ENCODE data around the gene ATOH7. TPM values are rescaled to one million over a fixed set of nuclear protein-coding genes. Genes with fewer than 3 reads are reported as not detected.

Gene ATOH7
- total RNA-seq, 1 experiment from 2014 or later = not detected

DNA sequence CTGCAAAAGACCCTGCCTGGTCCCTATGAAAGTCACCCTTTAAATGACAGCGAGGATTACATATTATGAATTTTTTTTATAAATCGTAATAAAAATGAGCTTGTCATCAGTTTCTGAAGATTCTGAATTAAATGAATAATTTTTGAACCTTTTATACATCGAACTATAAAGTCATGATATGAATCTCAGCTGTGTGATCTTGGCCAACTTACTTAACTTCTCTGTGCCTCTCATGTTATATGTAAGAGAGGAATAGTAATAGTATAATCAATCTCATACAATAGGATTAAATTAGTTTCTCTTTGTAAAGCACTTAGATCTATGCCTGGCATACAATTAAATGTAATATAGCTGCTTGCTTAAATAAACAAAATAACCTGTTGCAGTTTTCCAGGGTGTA lies 5.3 kb upstream of the ATOH7 start (continued):
- TF ChIP-seq, protein P1, sequence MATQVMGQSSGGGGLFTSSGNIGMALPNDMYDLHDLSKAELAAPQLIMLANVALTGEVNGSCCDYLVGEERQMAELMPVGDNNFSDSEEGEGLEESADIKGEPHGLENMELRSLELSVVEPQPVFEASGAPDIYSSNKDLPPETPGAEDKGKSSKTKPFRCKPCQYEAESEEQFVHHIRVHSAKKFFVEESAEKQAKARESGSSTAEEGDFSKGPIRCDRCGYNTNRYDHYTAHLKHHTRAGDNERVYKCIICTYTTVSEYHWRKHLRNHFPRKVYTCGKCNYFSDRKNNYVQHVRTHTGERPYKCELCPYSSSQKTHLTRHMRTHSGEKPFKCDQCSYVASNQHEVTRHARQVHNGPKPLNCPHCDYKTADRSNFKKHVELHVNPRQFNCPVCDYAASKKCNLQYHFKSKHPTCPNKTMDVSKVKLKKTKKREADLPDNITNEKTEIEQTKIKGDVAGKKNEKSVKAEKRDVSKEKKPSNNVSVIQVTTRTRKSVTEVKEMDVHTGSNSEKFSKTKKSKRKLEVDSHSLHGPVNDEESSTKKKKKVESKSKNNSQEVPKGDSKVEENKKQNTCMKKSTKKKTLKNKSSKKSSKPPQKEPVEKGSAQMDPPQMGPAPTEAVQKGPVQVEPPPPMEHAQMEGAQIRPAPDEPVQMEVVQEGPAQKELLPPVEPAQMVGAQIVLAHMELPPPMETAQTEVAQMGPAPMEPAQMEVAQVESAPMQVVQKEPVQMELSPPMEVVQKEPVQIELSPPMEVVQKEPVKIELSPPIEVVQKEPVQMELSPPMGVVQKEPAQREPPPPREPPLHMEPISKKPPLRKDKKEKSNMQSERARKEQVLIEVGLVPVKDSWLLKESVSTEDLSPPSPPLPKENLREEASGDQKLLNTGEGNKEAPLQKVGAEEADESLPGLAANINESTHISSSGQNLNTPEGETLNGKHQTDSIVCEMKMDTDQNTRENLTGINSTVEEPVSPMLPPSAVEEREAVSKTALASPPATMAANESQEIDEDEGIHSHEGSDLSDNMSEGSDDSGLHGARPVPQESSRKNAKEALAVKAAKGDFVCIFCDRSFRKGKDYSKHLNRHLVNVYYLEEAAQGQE (IDR thresholded peaks at IDR 0.05; ENCODE audit: low read depth) = no peak
- no peak for TF ChIP-seq YY1 (IDR thresholded peaks at IDR 0.05; ENCODE audit: extremely low read depth, insufficient replicate concordance, low read depth, low read length)
- TF ChIP-seq, protein P2, sequence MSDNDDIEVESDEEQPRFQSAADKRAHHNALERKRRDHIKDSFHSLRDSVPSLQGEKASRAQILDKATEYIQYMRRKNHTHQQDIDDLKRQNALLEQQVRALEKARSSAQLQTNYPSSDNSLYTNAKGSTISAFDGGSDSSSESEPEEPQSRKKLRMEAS (IDR thresholded peaks at IDR 0.05) = no peak

DNA sequence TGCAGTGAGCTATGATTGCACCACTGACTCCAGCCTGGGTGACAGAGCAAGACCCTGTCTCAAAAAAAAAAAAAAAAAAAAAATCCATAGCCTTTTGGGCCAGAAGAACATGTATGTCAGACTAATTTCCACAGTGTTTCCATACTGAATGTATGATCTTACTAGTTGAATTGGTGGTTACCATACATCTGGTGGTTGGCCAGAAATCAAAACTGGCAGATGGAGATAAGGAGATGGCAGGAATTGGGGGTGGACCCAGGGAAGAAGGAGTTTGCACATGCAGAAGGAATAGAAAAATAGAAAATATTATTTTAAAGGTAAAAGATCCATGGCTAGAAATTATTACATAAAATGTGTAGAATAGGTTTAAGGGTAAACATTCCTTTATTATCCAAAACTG lies 3.7 kb upstream of the ATOH7 start:
- H4K20me1 ChIP-seq (ENCODE audit: insufficient read depth) = no peaks in the 10 kb centered on the region
- H3K4me1 ChIP-seq (ENCODE audit: control insufficient read depth in 1 of 2, insufficient read depth in 2 of 2, low read length in 2 of 2) = peaks cover 4 to 13% of the 10 kb centered on the region in 2 experiments; a peak in 3 of 4 replicates
- H3K9me2 ChIP-seq (ENCODE audit: insufficient read depth) = no peaks in the 10 kb centered on the region
- DNase-seq (ENCODE audit: low read depth, low spot score) = no peak
- H3K4me2 ChIP-seq (ENCODE audit: low read length) = no peak overlapping the region
- H3K79me2 ChIP-seq (ENCODE audit: insufficient read depth, low read length) = no peaks in the 10 kb centered on the region
- no peaks in the 10 kb centered on the region for H3K27me3 ChIP-seq (ENCODE audit: insufficient read depth, low read length)
- RAD21 ChIA-PET (ENCODE audit: low non-redundant PET in 1 of 2, low total read pairs in 2 of 2, uncharacterized antibody in 2 of 2, unreplicated experiment in 2 of 2) = no interaction called here
- no peak overlapping the region for H3K27ac ChIP-seq (ENCODE audit: low read depth, low read length)
- no peak overlapping the region for H3K9ac ChIP-seq (ENCODE audit: low read length)
- H3K4me3 ChIP-seq (replicated peaks in 1 of 2; ENCODE audit: low read depth in 1 of 2, low read length in 2 of 2) = no peak overlapping the region
- intact Hi-C loops (cut with micrococcal nuclease) = no loop called here
- H3K9me3 ChIP-seq (ENCODE audit: control insufficient read depth in 1 of 2, insufficient read depth in 1 of 2, low read depth in 1 of 2, low read length in 2 of 2) = no peaks in the 10 kb centered on the region
- H2AFZ ChIP-seq (ENCODE audit: low read depth, low read length, poor library complexity, severe bottlenecking) = no peak overlapping the region
- no peak for ATAC-seq
- no peaks in the 10 kb centered on the region for H3K36me3 ChIP-seq (ENCODE audit: control insufficient read depth in 1 of 2, insufficient read depth in 2 of 2, low read length in 2 of 2)
- no TSS peak for BruUV-seq (replicated peaks)
- POLR2A ChIA-PET = no interaction called here
- TF ChIP-seq TCF7L2 (IDR thresholded peaks at IDR 0.05; ENCODE audit: borderline replicate concordance, extremely low read depth, insufficient read depth, insufficient read length) (no peak), CEBPB (IDR thresholded peaks at IDR 0.05; ENCODE audit: low read depth) (no peak), POLR2A (IDR thresholded peaks at IDR 0.05; ENCODE audit: borderline replicate concordance, extremely low read depth, insufficient read depth, insufficient read length) (no peak), ELF1 (IDR thresholded peaks at IDR 0.05; ENCODE audit: borderline replicate concordance, low read depth) (no peak), POLR2AphosphoS5 (IDR thresholded peaks at IDR 0.05; ENCODE audit: low read depth, low read length) (no peak), ZFX (IDR thresholded peaks at IDR 0.05) (no peak), RAD21 (IDR thresholded peaks at IDR 0.05; ENCODE audit: low read depth) (no peak), CBX3 (IDR thresholded peaks at IDR 0.05; ENCODE audit: low read depth) (no peak), EZH2 (IDR thresholded peaks at IDR 0.05) (no peak), EZH2phosphoT487 (IDR thresholded peaks at IDR 0.05; ENCODE audit: borderline replicate concordance) (no peak)
- TF ChIP-seq, protein P3, sequence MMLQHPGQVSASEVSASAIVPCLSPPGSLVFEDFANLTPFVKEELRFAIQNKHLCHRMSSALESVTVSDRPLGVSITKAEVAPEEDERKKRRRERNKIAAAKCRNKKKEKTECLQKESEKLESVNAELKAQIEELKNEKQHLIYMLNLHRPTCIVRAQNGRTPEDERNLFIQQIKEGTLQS (IDR thresholded peaks at IDR 0.05) = no peak
- TF ChIP-seq, protein P2 (IDR thresholded peaks at IDR 0.05) = no peak
- TF ChIP-seq, protein P1 (IDR thresholded peaks at IDR 0.05; ENCODE audit: low read depth) = no peak
- CTCF ChIA-PET = no interaction called here
